Right hindlimb (tissue), 1 donor: ENCODE results near the gene NEXN.
"Not testable (repeated sequence)": the region's sequence is repeated elsewhere in the genome, so short reads cannot be mapped to it uniquely, and the experiment has no call there.

ENCODE experiments used
- DNase-seq: peaks from one replicate; pipeline ENCODE4 v3.0.0-alpha.2; 2018

The NEXN gene

DNA sequence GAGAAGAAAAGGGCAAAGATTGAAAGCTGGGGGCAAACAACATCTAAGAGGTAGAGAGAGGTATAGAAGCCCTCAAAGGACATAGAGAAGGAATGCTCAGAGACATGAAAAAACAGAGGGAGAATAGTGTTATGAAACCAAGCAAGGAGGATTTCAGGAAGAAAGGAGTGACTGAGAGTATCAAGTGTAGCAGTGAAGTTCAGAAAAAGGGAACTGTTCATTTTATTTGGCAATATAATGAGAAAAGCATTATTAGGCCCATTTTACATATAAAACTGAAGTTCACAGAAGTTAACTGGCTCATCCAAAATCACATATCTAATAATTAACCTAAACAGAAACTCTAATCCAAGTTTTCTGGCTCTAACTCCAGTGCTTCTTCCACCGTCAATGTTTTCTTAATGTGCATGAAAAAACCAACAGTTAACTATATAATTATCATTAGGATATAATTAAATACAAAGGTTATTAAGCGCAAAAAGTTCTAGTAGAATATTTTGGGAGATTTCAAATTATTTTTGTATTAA, 17.7 kb downstream of the NEXN start:
- DNase-seq: no peak

DNA sequence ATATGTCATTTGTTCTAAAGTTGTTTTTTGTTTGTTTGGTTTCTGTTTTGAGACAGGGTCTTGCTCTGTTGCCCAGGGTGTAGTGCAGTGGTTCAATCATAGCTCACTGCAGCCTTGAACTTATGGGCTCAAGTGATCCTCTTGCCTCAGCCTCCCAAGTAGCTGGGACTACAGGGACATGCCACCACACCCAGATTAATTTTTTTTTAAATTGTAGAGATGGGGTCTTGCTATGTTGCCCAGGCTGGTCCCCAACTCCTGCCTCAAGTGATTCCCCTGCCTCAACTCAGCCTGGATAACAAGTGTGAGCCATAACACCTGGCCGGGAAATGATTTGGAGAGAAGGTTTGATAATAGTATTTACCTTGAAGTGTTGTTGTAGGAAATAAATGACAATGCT, 18.2 kb downstream of the NEXN start:
- no peak for DNase-seq

DNA sequence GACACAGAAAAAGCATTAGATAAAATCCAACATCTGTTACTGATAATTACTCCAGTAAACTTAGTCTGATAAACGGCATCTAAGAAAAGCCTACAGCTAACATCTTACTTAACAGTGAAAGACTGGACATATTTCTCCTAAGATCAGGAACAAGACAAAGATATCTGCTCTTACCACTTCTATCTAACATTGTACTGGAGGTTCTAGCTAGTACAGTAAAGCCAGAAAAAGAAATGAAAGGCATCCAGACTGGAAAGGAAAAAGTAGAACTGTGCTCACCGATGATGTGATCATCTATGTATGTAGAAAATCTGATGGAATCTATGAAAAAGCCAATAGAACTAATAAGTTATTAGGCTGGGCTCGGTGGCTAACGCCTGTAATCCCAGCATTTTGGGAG, 21.7 kb downstream of the NEXN start:
- no peak for DNase-seq

DNA sequence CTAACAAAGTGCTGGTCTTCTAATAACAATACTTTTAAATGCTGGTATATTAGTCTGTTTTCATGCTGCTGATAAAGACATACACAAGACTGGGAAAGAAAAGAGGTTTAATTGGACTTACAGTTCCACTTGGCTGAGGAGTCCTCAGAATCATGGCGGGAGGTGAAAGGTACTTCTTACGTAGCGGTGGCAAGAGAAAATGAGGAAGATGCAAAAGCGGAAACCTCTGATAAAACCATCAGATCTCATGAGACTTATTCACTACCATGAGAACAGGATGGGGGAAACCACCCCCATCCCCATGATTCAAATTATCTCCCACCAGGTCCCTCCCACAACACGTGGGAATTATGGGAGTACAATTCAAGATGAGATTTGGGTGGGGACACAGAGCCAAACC, 30.5 kb downstream of the NEXN start:
- DNase-seq: not testable (repeated sequence)

DNA sequence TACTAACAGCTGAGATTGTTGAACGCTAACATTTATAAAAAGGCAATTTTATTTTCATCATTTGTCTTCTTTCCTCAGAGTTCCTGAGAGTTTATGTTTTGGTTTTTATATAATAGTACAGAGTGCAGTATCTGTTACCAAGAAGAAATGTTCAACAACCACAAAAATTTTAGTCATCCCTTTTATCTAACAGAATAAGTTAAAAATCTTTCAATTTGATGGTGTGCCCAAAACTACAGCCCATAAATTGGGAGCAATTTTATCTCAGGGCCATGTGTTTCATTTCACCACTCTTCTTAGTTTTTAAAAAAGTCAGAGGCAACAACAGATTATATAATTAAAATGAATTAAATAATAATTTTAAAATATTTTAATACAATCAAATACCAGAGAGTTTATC, 37.1 kb downstream of the NEXN start:
- DNase-seq: no peak

DNA sequence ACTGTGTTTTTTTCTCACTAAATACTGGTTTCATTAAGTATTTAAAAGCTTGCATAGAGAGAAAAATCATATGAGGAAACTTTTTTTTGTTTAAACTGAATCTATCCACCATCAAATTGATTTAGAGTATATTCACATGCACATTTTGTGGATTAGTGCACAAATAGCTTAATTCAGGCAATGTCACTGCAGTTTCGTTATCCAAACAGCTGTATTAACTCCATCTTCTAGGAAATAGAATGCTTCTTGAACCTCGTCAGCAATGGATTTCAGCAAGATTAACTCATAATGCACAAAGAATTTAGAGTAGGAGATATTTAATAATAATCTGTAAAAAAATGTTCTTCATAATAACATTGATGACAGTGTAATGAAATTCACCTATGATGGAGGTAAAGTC, 37.5 kb downstream of the NEXN start:
- DNase-seq: no peak

DNA sequence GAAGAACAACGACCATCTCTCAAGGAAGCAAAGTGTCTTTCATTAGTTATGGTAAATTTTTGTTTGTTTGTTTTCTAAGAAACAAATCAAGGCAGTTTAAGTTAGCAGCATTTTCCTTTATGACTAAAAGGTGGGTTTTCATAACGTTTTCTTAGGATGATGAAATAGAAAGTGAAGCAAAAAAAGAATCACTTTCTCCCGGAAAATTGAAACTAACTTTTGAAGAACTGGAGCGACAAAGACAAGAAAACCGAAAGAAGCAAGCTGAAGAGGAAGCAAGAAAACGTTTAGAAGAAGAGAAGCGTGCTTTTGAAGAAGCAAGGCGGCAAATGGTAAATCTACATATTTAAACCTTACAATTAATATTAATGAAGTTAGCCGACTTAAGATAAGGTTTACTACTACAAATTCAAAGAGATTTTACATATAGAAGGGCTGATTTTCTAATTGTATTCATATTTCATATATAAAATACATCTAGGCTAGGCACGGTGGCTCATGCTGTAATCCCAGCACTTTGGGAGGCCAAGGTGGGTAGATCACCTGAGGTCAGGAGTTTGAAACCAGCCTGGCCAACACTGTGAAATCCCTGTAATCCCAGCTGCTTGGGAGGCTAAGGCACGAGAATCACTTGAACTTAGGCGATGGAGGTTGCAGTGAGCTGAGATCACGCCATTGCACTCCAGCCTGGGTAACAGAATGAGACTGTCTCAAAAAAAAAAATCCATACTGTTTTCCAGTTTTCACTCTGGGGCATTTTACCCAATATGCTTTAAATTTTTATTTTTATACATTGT, 38.3 kb downstream of the NEXN start:
- no peak for DNase-seq

DNA sequence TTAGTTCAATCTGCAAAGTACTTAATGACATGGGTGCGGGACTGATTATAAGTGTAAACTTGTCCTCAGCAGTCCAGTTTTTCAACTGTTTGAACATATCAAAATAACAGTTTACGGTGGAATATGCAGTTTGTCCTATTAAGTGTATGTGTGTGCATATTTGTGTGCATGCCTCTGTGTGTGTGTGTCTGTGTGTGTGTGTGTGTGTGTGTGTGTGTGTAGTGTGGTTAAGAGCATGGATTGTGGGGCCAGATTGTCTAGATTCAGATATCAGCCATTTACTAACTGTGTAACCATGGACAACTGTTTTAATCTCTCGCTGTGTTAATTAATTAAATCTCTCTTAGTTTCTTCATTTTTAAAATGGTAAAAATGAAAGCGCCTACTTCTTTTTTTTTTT, 39.0 kb downstream of the NEXN start:
- no peak for DNase-seq

DNA sequence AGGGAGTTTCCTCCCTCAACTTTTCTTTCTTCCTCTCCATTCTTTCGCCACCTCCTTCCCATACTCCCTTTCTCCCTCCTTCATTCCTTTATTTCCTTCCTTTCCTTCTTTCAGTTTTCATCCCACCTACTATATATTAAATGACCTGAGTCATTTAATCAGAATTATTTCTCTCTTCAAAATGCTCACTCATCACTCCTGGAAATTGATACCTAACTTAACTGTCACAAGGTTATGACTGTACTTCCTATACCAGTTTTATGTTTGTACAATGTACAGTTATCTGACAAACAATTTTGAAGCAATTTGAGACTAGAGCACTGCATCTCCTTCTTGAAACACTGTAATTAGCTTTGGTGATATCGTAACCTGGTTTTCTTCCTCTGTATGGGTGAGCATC, 41.4 kb downstream of the NEXN start:
- no peak for DNase-seq

DNA sequence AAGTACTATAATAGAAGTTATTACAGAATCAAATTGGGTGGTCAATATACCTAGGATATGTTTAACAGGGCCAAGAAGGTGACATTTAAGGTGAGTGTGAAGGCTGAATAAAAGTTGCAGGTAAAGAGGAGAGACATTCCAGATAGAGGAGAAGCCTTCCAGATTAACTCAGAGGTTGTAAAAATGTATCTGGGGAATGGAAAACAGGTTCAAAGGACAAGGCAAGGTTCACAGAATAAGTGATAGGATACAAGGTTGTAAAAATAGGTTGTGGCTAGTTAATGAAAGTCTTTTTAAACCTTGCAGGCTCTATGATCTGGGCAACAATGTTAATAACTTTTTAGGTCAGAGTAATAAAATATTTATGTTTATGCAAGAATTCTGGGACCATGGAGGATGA, 50.2 kb downstream of the NEXN start:
- DNase-seq: no peak

DNA sequence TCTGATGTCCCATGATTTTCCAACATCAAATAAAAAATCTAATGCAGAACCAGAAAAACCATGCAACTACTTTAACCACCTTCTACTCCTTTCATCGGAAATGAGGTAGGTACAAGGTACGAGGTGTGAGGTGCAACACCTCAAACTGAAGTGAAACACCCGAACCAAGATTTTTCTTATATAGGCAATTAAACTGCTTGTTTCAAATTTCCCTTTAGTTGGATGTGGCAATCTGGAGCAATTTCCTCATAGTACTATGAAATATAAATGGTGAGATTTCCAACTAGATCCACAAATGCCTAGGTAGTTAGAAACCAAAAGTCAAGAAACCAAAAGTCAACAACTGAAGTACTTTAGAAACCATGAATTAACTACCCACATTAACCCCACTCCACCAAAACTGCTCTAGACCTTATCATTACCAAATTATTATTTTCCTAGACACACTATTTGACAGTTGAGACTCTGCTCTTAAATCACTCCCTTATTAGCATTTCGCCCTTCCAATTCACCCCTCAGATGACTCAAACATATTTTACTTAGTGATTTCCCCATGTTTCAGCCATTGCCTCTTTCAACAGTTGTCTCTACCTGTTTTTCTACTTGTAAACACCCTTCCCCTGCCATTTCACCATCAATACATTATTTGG, 52.6 kb downstream of the NEXN start:
- DNase-seq: no peak

DNA sequence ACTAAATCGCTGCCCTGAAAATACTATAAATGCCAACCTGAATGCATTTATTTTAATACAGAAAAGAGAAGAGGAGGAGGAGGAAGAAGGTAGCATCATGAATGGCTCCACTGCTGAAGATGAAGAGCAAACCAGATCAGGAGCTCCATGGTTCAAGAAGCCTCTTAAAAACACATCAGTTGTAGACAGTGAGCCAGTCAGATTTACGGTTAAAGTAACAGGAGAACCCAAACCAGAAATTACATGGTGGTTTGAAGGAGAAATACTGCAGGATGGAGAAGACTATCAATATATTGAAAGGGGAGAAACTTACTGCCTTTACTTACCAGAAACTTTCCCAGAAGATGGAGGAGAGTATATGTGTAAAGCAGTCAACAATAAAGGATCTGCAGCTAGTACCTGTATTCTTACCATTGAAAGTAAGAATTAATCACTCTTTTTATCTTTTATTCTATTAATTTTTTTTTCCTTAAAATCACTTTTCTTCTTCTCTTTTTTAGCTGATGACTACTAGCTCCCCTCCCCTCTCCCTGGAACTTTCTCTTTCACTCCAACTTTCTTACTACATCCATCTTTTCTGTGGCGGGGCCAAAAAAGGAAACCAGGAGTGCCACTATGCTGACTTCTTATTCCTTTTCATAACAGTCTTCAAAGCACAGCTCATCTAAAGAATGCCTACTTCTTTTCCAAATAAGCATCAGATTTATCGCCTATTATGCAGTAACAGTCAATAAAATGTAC, 54.1 kb downstream of the NEXN start:
- no peak for DNase-seq

DNA sequence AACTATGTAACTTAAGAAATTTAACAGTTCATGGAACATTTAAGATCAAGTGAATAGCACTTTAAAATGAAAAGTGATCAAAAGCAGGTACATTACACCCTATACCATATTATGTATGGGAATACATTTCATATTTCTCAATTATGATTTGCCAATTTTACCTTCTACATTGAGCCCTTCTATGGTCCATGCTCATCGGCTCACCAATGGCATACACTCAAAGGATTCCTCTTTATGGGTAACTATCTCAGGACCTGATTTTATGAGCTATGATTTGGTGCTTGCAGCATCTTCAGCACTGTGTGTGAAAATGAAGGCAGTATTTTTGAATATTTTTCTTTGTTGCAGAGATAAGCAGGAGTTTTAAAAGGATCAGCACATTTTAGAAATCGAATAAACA, 56.9 kb downstream of the NEXN start:
- DNase-seq: no peak

DNA sequence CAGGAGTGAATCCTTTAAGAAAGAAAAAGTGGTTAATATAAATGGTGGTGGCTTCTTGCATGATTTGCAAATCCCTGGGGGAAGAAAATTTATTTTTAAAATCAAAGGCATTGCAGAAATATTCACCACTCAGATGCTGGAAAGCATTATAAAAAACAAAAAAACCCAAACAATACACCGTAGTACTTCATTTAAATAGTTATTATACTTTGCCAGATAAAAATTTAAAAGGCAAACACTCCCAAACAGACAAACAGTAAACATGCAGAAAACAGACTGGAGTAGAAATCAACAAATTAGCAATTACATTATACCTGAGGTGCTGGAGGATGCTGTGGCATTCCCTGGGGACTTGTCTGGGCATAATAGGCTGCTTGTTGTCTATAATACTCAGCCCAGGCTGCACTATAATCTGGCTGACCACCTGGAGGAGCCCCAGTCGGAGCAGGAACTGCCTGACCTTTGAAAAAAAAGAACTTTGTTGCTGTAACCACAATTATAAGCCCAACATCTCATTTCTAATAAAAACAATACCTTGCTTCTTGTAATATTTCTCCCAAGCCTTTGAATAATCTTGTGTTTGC, 60.5 kb downstream of the NEXN start:
- DNase-seq: peak; percentile 27

DNA sequence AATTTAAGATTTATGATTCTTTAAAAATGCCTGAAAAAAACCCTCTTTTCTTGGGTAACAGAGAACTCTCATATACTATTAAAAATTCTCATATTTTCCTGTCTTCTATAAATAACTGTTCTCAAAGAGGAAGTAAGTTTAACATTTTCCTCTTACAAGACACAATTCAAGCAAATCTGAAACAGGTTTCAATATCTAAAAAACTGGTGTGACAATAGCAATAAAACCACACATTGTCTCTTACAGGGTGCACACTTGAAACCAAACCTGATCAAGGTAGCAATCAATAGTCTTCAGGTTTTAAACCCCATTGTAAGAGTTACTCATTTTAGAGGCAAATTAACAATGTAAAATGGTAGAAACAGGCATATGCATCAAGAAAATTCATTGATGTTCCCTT, 62.4 kb downstream of the NEXN start:
- no peak for DNase-seq

DNA sequence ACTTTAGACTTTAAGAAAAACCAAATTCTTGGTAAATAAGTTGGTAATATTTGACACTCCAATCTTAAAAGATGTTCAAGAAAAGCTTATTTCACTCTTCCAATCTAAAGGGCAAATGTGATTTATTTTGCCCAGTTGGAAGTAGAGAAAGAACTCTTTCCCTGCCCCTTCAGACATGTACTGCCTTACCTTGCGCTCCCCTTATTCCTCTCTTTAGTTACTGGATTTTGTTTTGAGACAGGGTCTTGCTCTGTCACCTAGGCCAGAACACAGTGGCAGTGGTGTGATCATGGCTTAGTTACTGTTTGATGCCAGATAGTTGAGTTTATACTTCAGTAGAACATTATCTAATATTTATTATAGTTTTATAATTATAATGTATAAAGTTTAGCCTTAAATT, 62.9 kb downstream of the NEXN start:
- no peak for DNase-seq

DNA sequence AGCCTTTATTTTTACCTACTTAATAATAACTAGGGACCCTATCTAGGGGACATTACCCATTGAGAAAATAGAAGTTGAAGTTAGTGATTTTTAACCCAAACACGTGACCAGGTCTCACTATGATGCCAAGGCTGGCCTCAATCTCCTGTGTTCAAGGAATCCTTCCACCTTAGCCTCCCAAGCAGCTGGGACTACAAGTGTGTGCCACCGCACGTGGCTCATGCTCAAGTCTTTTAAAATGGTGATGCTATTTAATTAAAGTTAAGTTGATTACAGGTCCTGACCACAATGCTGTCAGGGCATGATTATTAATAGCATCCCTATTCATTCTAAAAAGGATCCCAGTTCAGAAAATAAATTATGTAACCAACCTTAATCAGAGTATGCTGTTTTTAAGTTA, 65.5 kb downstream of the NEXN start:
- DNase-seq: no peak

DNA sequence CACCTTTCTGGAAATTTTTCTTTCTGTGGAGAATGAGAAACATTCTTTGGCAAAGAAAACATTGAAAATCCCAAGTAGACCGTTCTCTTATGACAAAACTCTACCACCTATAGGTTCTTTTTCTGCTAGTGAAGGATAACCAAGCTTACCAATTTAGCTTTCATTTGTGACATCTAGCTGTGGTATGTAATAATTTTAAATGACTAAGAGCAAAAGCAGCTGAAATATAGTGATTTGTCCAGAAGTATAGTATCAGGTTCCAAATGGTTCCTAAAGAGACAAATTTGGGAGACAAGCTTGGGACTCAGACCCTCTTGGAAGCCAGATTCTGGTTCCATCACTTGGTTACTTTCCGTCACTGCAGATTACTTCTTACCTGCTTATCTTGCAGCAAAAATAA, 66.1 kb downstream of the NEXN start:
- no peak for DNase-seq

DNA sequence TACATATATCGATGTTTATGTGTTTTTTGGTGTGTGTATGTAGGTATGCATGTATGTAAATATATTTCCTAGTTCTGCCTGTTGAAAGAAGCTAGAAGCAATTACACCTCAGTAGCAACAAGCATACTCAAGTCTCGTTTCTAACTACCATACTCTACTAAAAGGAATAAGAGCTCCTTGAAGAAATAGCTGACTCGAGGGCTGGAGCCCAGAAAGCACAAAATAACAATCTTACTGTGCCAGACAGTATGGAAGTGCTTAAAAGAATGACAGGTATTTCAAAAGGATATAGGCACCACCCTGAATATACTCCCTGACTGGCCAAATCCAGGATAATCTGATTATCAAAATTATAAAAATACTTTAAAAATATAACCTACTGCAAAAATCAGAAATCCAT, 67.3 kb downstream of the NEXN start:
- DNase-seq: no peak

DNA sequence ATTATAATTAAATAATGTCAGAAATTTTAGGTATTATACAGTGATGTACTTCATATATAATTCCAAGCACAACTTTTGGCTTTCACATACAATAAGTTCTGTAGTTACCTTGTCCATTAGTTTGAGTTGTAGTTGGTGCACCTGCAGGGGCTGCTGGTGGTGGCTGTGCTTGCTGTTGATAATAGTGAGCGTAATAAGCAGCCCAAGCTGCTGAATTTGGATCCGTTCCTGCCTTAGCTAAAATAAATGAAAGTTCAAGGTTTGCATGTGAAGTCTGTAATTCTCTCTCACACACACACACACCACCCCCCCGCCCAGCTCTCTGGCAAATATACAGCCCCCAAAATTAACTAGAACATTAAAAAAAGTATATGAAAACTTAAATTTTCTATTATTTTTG, 68.0 kb downstream of the NEXN start:
- no peak for DNase-seq

DNA sequence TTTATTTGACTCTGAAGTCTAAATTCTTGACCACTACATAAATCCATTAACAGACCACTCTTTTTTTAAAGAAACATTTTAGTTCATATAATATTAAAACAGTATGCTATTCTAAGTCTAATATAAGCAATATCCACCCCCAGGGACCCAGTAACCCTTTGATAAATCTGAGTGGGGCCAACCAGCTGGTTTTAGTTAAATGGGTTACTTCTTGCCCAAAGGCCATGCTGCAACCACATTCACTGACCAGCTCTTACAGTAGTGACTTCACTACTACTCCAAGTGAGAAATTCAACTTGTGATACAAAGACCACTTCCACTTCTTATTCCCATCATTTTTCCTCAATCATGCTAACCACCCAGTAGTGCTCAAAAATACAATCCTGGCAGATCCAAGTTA, 70.0 kb downstream of the NEXN start:
- DNase-seq: no peak

DNA sequence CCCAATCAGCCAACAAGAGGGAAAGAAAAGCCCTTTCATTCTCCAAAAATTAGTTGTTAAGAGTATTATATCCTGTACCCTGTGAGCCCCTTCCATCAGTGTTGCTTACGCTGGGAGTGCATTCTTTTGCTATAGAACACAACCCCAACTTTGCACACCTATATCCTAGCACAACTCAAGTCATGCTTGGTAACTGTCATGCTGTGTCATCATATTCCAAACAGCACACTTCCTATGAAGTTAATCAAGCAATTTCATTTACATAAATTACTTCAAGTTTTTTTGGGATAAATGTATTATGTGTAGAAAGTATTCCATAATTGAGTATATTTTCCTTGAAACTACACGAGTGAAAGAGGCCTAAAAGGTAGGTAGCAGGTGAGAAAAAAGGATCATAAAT, 70.4 kb downstream of the NEXN start:
- no peak for DNase-seq

DNA sequence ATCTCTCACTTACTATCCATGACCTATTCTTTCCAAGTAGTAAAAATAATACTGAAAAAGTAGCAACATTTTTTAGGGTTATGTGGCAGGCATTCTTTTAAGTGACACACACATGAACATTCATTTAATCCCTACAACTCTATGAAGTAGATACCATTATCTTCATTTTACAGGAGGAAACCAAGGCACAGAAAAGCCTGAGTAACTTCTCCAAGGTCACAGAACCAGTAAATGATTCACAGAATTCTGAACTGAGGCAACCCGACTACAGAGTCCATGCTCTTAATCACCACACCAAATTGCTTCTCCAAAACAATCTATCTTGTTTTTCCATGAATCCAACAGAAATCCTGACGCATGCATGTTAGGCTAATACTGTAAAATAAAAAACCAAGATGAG, 73.0 kb downstream of the NEXN start:
- no peak for DNase-seq

DNA sequence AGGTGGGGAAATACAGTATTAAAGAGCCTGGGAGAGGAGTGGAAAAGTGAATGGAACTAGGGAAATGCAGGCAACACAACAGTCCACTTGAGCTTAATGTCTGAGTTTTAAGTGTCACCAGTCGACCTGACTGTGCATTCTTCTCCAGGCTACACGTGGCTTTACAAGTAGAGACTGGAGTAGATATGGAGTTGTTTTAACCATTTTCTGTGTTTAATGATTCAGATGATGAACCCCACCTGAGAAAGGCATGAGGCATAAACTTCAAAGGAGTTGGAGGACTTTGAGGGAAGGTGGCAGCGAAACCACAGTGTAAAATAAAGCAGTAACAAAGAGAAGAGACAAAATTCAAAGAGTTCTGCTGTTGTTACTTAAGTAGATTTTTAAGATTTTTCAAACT, 77.9 kb downstream of the NEXN start:
- no peak for DNase-seq
